MM.1S (cell line): ENCODE data around the gene CRTAC1.

Experiments
- CTCF ChIP-seq: fragments of 300-600 bp; sonication (generic); IDR thresholded peaks from 2 replicates; pipeline ENCODE4 v1.5.1; 2016; ENCODE audit warnings: antibody characterized with exemption, low read length, mixed read lengths
- EZH2 ChIP-seq: fragments of 300-600 bp; sonication (generic); optimal IDR thresholded peaks from 2 replicates; pipeline ENCODE3; 2017; ENCODE audit warnings: low read depth, mild to moderate bottlenecking, antibody characterized with exemption, low read length, mixed read lengths
- EZH2phosphoT487 ChIP-seq: fragments of 300-600 bp; sonication (generic); IDR thresholded peaks from 2 replicates; pipeline ENCODE4 v1.6.1; 2018; ENCODE audit warnings: antibody characterized with exemption, low read length

- TF ChIP-seq EZH2 (no peak), CTCF (no peak), EZH2phosphoT487 (no peak)
Observed at GRCh38 chr10:97924678-97925077, 105.7 kb downstream of the CRTAC1 start.
